Mesenchymal stem cell (in vitro differentiated cells and primary cell): ENCODE results near the gene ANP32A.

Experiments used
- DNase-seq: peaks from one replicate; pipeline ENCODE4 v3.0.0-alpha.2; 2013
- H2AFZ ChIP-seq: one replicate; pipeline ENCODE4 v1.6.1; 2013; ENCODE audit warnings: low read depth, mild to moderate bottlenecking, control low read depth, inconsistent platforms, low read length, moderate library complexity
- H2AK5ac ChIP-seq: 2 replicates; pipeline ENCODE4 v1.6.1; 2013; ENCODE audit warnings: low read length, moderate library complexity, mild to moderate bottlenecking, inconsistent platforms; ENCODE audit not compliant: severe bottlenecking
- H2BK120ac ChIP-seq: one replicate; pipeline ENCODE4 v1.6.1; 2013; ENCODE audit warnings: low read depth, mild to moderate bottlenecking, inconsistent platforms, low read length, moderate library complexity
- H2BK12ac ChIP-seq, 2 experiments: one replicate each; pipeline ENCODE4 v1.6.1; 2013; ENCODE audit warnings: inconsistent platforms in 2 of 2, low read length in 2 of 2, mild to moderate bottlenecking in 2 of 2, moderate library complexity in 2 of 2, control low read depth in 1 of 2
- H2BK15ac ChIP-seq: one replicate; pipeline ENCODE4 v1.6.1; 2013; ENCODE audit warnings: mild to moderate bottlenecking, low read depth, inconsistent platforms; ENCODE audit not compliant: poor library complexity, severe bottlenecking
- H2BK5ac ChIP-seq: 2 replicates; pipeline ENCODE4 v1.6.1; 2013; ENCODE audit warnings: low read depth, mild to moderate bottlenecking, low read length, control low read depth, inconsistent platforms; ENCODE audit not compliant: poor library complexity, severe bottlenecking
- H3K14ac ChIP-seq, 2 experiments: one replicate each; pipeline ENCODE4 v1.6.1; 2013; ENCODE audit warnings: inconsistent platforms in 2 of 2, low read length in 2 of 2, control low read depth in 1 of 2, mild to moderate bottlenecking in 1 of 2, moderate library complexity in 1 of 2
- H3K18ac ChIP-seq, 2 experiments: one replicate each; pipeline ENCODE4 v1.6.1; 2013; ENCODE audit warnings: inconsistent platforms in 2 of 2, low read length in 2 of 2, control low read depth in 1 of 2, low read depth in 1 of 2, mild to moderate bottlenecking in 1 of 2
- H3K23ac ChIP-seq, 2 experiments: one replicate each; pipeline ENCODE4 v1.6.1; 2013; ENCODE audit warnings: inconsistent platforms in 2 of 2, low read length in 2 of 2, mild to moderate bottlenecking in 2 of 2, moderate library complexity in 2 of 2, control low read depth in 1 of 2
- H3K27ac ChIP-seq: 2 replicates; pipeline ENCODE4 v1.5.1; 2013; ENCODE audit warnings: mild to moderate bottlenecking, moderate library complexity, low read length, control low read depth, inconsistent platforms; ENCODE audit not compliant: poor library complexity, severe bottlenecking
- H3K27me3 ChIP-seq, 2 experiments: 2 replicates each; pipeline versions ENCODE4 v1.6.1 to v1.7.0; 2013; ENCODE audit warnings: low read length in 2 of 2, mild to moderate bottlenecking in 2 of 2, moderate library complexity in 2 of 2, control low read depth in 1 of 2, inconsistent platforms in 1 of 2; ENCODE audit not compliant: control insufficient read depth in 1 of 2, insufficient read depth in 1 of 2
- H3K36me3 ChIP-seq, 2 experiments: 2 replicates each; pipeline versions ENCODE4 v1.6.1 to v1.7.0; 2013; ENCODE audit warnings: low read length in 2 of 2, control low read depth in 1 of 2, inconsistent platforms in 1 of 2, low read depth in 1 of 2, mild to moderate bottlenecking in 1 of 2; ENCODE audit not compliant: insufficient read depth in 2 of 2, control insufficient read depth in 1 of 2
- H3K4ac ChIP-seq, 2 experiments: one replicate each; pipeline ENCODE4 v1.6.1; 2013; ENCODE audit warnings: inconsistent platforms in 2 of 2, low read length in 2 of 2, mild to moderate bottlenecking in 2 of 2, moderate library complexity in 2 of 2, control low read depth in 1 of 2, low read depth in 1 of 2
- H3K4me1 ChIP-seq: 2 replicates; pipeline ENCODE4 v1.6.1; 2013; ENCODE audit warnings: low read depth, low read length, control low read depth; ENCODE audit not compliant: control insufficient read depth, insufficient read depth
- H3K4me2 ChIP-seq: 2 replicates; pipeline ENCODE4 v1.6.1; 2013; ENCODE audit warnings: low read length, mild to moderate bottlenecking, inconsistent platforms; ENCODE audit not compliant: poor library complexity, severe bottlenecking
- H3K4me3 ChIP-seq, 2 experiments: 2 replicates each; pipeline versions ENCODE4 v1.5.1 to v1.7.0; 2013; ENCODE audit warnings: low read length in 2 of 2, mild to moderate bottlenecking in 2 of 2, control low read depth in 1 of 2, low read depth in 1 of 2; ENCODE audit not compliant: insufficient read depth in 1 of 2
- H3K79me1 ChIP-seq: replicated peaks from 2 replicates; pipeline ENCODE4 v1.6.1; 2013; ENCODE audit warnings: mild to moderate bottlenecking, control low read depth, low read length, inconsistent platforms; ENCODE audit not compliant: poor library complexity, severe bottlenecking
- H3K9ac ChIP-seq: 2 replicates; pipeline ENCODE4 v1.7.0; 2013; ENCODE audit warnings: mild to moderate bottlenecking, low read length, moderate library complexity
- H3K9me3 ChIP-seq: 2 replicates; pipeline ENCODE4 v1.7.0; 2013; ENCODE audit warnings: mild to moderate bottlenecking, low read length; ENCODE audit not compliant: control insufficient read depth
- H4K8ac ChIP-seq: one replicate; pipeline ENCODE4 v1.6.1; 2013; ENCODE audit warnings: inconsistent platforms, mild to moderate bottlenecking, low read length, moderate library complexity
- H4K91ac ChIP-seq: one replicate; pipeline ENCODE4 v1.6.1; 2013; ENCODE audit warnings: mild to moderate bottlenecking, low read length, inconsistent platforms
- whole genome bisulfite sequencing: methylation state at CpG from one replicate; pipeline ENCODE4 v1.1.7; 2013; ENCODE audit warnings: mixed read lengths; 5-methylcytosine and 5-hydroxymethylcytosine counted together

The ANP32A gene

GRCh38 chr15:68846851-68847439 is 26.2 kb upstream of the ANP32A start:
- Histone ChIP-seq H2BK12ac (no peak overlapping the region), H2BK15ac (no peak overlapping the region), H2BK5ac (no peak overlapping the region), H3K4ac (no peak overlapping the region), H3K9me3 (no peaks in the 10 kb centered on the region), H3K14ac (no peak overlapping the region), H3K79me1 (no peaks in the 10 kb centered on the region), H4K91ac (no peak overlapping the region), H2BK120ac (no peak overlapping the region), H3K4me1 (peaks cover 5% of the 10 kb centered on the region), H3K27ac (no peak overlapping the region), H3K4me3 (no peak overlapping the region), H3K27me3 (peaks cover 24 to 66% of the 10 kb centered on the region in 2 experiments), H3K36me3 (no peaks in the 10 kb centered on the region), H2AK5ac (no peak overlapping the region), H3K18ac (no peak overlapping the region), H3K4me2 (no peak overlapping the region), H2AFZ (no peak overlapping the region), H4K8ac (no peak overlapping the region), H3K9ac (no peak overlapping the region), H3K23ac (no peak overlapping the region)
- WGBS: 91% methylated on average over 1 of the region's 3 CpGs
- DNase-seq: no peak

GRCh38 chr15:68844856-68845550 is 24.3 kb upstream of the ANP32A start:
- Histone ChIP-seq H3K27me3 (peaks cover 29 to 76% of the 10 kb centered on the region in 2 experiments), H3K4me1 (peaks cover 5% of the 10 kb centered on the region), H3K9ac (no peak overlapping the region), H3K4ac (no peak overlapping the region), H2AK5ac (no peak overlapping the region), H2AFZ (no peak overlapping the region), H2BK5ac (no peak overlapping the region), H4K91ac (no peak overlapping the region), H4K8ac (no peak overlapping the region), H3K36me3 (no peaks in the 10 kb centered on the region), H2BK12ac (no peak overlapping the region), H3K23ac (no peak overlapping the region), H2BK120ac (no peak overlapping the region), H3K14ac (no peak overlapping the region), H3K4me3 (no peak overlapping the region), H3K9me3 (no peaks in the 10 kb centered on the region), H3K18ac (no peak overlapping the region), H3K27ac (no peak overlapping the region), H3K79me1 (no peaks in the 10 kb centered on the region), H2BK15ac (no peak overlapping the region), H3K4me2 (no peak overlapping the region)
- DNase-seq: no peak
- WGBS: 85% methylated on average over 2 of the region's 5 CpGs

GRCh38 chr15:68843425-68844311 is 23.0 kb upstream of the ANP32A start:
- H2BK15ac ChIP-seq: no peak overlapping the region
- peak overlapping the region; percentile 69 for H3K9ac ChIP-seq
- H3K4me3 ChIP-seq: peak overlapping the region; percentile 28 to 78
- no peak overlapping the region for H2AK5ac ChIP-seq
- H4K91ac ChIP-seq: peak overlapping the region; percentile 92
- peak overlapping the region; percentile 79 for H3K4me2 ChIP-seq
- peak overlapping the region in 1 of 2 experiments; percentile 54 for H3K18ac ChIP-seq
- peak overlapping the region in 1 of 2 experiments; percentile 78 for H3K23ac ChIP-seq
- H3K27me3 ChIP-seq: peaks cover 31 to 75% of the 10 kb centered on the region in 2 experiments
- H3K79me1 ChIP-seq: no peaks in the 10 kb centered on the region
- no peak overlapping the region for H3K4ac ChIP-seq
- no peak overlapping the region for H2BK12ac ChIP-seq
- H3K4me1 ChIP-seq: peaks cover 5% of the 10 kb centered on the region
- WGBS: 11% methylated on average over 21 of the region's 32 CpGs
- H4K8ac ChIP-seq: no peak overlapping the region
- H2BK120ac ChIP-seq: no peak overlapping the region
- no peaks in the 10 kb centered on the region for H3K36me3 ChIP-seq
- peak overlapping the region; percentile 6 for H2AFZ ChIP-seq
- H2BK5ac ChIP-seq: no peak overlapping the region
- no peaks in the 10 kb centered on the region for H3K9me3 ChIP-seq
- H3K27ac ChIP-seq: no peak overlapping the region
- DNase-seq: peak; percentile 21
- no peak overlapping the region for H3K14ac ChIP-seq

- Histone ChIP-seq H2BK12ac (no peak overlapping the region), H3K4me2 (no peak overlapping the region), H2BK120ac (no peak overlapping the region), H2AFZ (no peak overlapping the region), H3K14ac (no peak overlapping the region), H2BK5ac (no peak overlapping the region), H3K4ac (no peak overlapping the region), H3K23ac (no peak overlapping the region), H4K91ac (no peak overlapping the region), H3K4me3 (no peak overlapping the region), H2AK5ac (no peak overlapping the region), H3K4me1 (peaks cover 5% of the 10 kb centered on the region), H3K27me3 (peaks cover 31 to 71% of the 10 kb centered on the region in 2 experiments), H3K36me3 (no peaks in the 10 kb centered on the region), H3K18ac (no peak overlapping the region), H3K27ac (no peak overlapping the region), H2BK15ac (no peak overlapping the region), H4K8ac (no peak overlapping the region), H3K9ac (no peak overlapping the region), H3K79me1 (no peaks in the 10 kb centered on the region), H3K9me3 (no peaks in the 10 kb centered on the region)
- no peak for DNase-seq
- WGBS: no CpG with 5 or more reads among the region's 1 CpG
Measured at GRCh38 chr15:68842958-68843357, 22.3 kb upstream of the ANP32A start.
